ENCODE results near the gene C5orf15. TPM values are rescaled to one million over a fixed set of nuclear protein-coding genes. Genes with fewer than 3 reads are reported as not detected.

The C5orf15 gene
- total and polyA plus RNA-seq, 2 experiments from 2014 or later: 37.7 to 61.4 TPM

GRCh38 chr5:133994297-133994989, 26.0 kb upstream of the C5orf15 start:
- Histone ChIP-seq H3K27me3 (ENCODE audit: insufficient read depth) (no peaks in the 10 kb centered on the region), H3K36me3 (ENCODE audit: insufficient read depth) (peaks cover 21% of the 10 kb centered on the region), H3K27ac (ENCODE audit: low read depth) (no peak overlapping the region), H3K4me3 (no peak overlapping the region), H3K9me2 (ENCODE audit: insufficient read depth) (no peaks in the 10 kb centered on the region), H3K79me2 (replicated peaks; ENCODE audit: insufficient read depth) (peaks cover 100% of the 10 kb centered on the region), H4K20me1 (replicated peaks; ENCODE audit: insufficient read depth) (peaks cover 65% of the 10 kb centered on the region), H3K4me1 (ENCODE audit: insufficient read depth) (peaks cover 24% of the 10 kb centered on the region), H3F3A (replicated peaks; ENCODE audit: low read depth) (0 out of 2 replicates have a peak, but pooled peaks cover 8% of the 10 kb centered on the region), H2AFZ (no peak overlapping the region), H3K4me2 (no peak overlapping the region)
- TF ChIP-seq ZNF331 (CRISPR knock-in tag; IDR thresholded peaks at IDR 0.05; ENCODE audit: low read depth) (no peak), EZH2 (IDR thresholded peaks at IDR 0.05; ENCODE audit: low read depth, unreplicated experiment) (no peak), POLR2AphosphoS5 (IDR thresholded peaks at IDR 0.05; ENCODE audit: low read depth) (no peak), ZNF462 (CRISPR knock-in tag; IDR thresholded peaks at IDR 0.05) (no peak), CTCF (conservative IDR thresholded peaks at IDR 0.05; ENCODE audit: low read depth in 2 of 2) (no peak), ETS1 (IDR thresholded peaks at IDR 0.05) (no peak), REST (IDR thresholded peaks at IDR 0.05; ENCODE audit: unreplicated experiment) (no peak), EZH2phosphoT487 (IDR thresholded peaks at IDR 0.05; ENCODE audit: unreplicated experiment) (no peak), ZNF114 (CRISPR knock-in tag; IDR thresholded peaks at IDR 0.05) (no peak), NANOG (IDR thresholded peaks at IDR 0.05; ENCODE audit: borderline replicate concordance) (no peak), STAT1 (IDR thresholded peaks at IDR 0.05; ENCODE audit: unreplicated experiment) (no peak), CREB1 (CRISPR knock-in tag; IDR thresholded peaks at IDR 0.05; ENCODE audit: low read depth) (no peak), JUNB (IDR thresholded peaks at IDR 0.05; ENCODE audit: unreplicated experiment) (no peak)
- DNase-seq (ENCODE audit: low spot score) (no peak), ATAC-seq (no peak)
- Mint-ChIP-seq H3K4me1 (peaks cover 31% of the 10 kb centered on the region), H3K27me3 (ENCODE audit: insufficient read depth, low read depth, poor library complexity) (peaks cover 7% of the 10 kb centered on the region), H3K36me3 (ENCODE audit: low read depth) (peaks cover 23% of the 10 kb centered on the region), H3K4me3 (no peak overlapping the region), H3K27ac (peak overlapping the region; percentile 63), H3K9me3 (no peaks in the 10 kb centered on the region; the same call in 2 of the 3 replicates)
